Esophagus squamous epithelium (tissue), 4 donors: ENCODE results near the gene TEAD1.

Experiments used
- POLR2A ChIP-seq, 4 donors: fragments of 450-650 bp; IDR thresholded peaks; one replicate each; pipeline ENCODE4 v1.6.1; 2017; ENCODE audit warnings: antibody characterized with exemption in 4 of 4, mild to moderate bottlenecking in 4 of 4, moderate library complexity in 3 of 4
- TF ChIP-seq, protein P1 (sequence below), 6 experiments: fragments of 450-650 bp in 4 of 6; fragments of 200-600 bp in 2 of 6; sonication (generic) in 2 of 6; IDR thresholded peaks; one replicate each; pipeline ENCODE4 v1.5.1; 2016 to 2019; ENCODE audit warnings: antibody characterized with exemption in 6 of 6, mild to moderate bottlenecking in 4 of 6, moderate library complexity in 4 of 6

DNA sequence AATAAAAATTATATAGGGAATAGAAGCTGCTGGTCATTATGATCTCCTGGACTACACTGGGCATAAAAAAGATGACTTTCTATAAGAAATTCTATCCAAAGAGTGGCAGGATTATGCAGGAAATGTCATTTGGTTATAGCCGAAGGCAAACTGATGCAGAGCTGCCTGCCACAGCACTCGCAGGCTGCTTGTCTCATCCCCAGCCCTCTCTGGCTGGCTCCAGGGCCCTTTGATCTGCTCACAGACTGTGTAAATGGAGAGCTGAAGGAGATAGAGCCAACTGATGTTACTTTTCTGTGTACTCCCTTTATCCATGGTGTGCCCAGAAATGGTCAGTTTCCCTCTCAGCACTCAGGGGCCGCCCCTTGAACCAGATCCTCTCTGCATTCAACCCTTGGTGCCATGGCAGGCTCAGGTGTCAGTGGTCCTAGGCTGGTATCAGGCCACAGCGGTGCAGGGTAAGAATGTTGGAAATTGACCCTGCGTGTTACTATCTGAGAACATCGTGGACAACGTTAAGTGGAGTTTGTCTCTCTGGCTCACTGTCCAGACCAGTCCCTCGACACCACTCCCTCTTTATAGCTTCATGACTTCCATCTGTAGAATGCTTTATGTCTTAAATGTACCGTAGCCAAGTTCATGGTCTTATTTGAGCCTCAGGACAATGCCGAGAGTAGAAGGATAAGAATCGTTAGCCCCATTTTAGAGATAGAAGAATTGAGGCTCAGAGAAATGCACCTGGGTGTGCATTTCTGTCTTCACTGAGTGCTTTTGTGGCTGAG is 27.8 kb downstream of the TEAD1 start:
- TF ChIP-seq, protein P1, sequence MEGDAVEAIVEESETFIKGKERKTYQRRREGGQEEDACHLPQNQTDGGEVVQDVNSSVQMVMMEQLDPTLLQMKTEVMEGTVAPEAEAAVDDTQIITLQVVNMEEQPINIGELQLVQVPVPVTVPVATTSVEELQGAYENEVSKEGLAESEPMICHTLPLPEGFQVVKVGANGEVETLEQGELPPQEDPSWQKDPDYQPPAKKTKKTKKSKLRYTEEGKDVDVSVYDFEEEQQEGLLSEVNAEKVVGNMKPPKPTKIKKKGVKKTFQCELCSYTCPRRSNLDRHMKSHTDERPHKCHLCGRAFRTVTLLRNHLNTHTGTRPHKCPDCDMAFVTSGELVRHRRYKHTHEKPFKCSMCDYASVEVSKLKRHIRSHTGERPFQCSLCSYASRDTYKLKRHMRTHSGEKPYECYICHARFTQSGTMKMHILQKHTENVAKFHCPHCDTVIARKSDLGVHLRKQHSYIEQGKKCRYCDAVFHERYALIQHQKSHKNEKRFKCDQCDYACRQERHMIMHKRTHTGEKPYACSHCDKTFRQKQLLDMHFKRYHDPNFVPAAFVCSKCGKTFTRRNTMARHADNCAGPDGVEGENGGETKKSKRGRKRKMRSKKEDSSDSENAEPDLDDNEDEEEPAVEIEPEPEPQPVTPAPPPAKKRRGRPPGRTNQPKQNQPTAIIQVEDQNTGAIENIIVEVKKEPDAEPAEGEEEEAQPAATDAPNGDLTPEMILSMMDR (IDR thresholded peaks at IDR 0.05): no peak
- no peak for TF ChIP-seq POLR2A (IDR thresholded peaks at IDR 0.05)
